ENCODE measurements around the gene SLC43A3.

Gene SLC43A3

GRCh38 chr11:57426929-57427726 is at the start of gene SLC43A3:
Gene SLC43A3, minus strand, starts transcription at chr11:57427121. Its CDS starts 949 bp downstream, at chr11:57426172.
- Mint-ChIP-seq H3K27me3 (no peaks in the 10 kb centered on the region), H3K27ac (peak within 1 kb of the TSS; percentile 97), H3K9me3 (no peaks in the 10 kb centered on the region), H3K4me1 (peaks cover 37% of the 10 kb centered on the region), H3K36me3 (peaks cover 31% of the 10 kb centered on the region), H3K4me3 (peak within 1 kb of the TSS; percentile 98)

DNA sequence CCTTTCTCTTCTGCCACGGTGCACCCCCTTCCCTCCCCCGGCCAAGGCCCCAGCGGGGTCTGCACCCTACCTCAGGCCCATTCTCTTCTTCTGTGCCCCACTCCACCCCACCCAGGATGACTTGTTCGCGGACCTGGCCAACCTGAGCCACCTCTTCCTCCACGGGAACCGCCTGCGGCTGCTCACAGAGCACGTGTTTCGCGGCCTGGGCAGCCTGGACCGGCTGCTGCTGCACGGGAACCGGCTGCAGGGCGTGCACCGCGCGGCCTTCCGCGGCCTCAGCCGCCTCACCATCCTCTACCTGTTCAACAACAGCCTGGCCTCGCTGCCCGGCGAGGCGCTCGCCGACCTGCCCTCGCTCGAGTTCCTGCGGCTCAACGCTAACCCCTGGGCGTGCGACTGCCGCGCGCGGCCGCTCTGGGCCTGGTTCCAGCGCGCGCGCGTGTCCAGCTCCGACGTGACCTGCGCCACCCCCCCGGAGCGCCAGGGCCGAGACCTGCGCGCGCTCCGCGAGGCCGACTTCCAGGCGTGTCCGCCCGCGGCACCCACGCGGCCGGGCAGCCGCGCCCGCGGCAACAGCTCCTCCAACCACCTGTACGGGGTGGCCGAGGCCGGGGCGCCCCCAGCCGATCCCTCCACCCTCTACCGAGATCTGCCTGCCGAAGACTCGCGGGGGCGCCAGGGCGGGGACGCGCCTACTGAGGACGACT is 49.3 kb upstream of the SLC43A3 start:
- no peaks in the 10 kb centered on the region for H3K27me3 Mint-ChIP-seq
- peak overlapping the region; percentile 62 for H3K4me3 Mint-ChIP-seq
- no peaks in the 10 kb centered on the region for H3K9me3 Mint-ChIP-seq
- no peaks in the 10 kb centered on the region for H3K36me3 Mint-ChIP-seq
- H3K4me1 Mint-ChIP-seq: peaks cover 38% of the 10 kb centered on the region
- no peak overlapping the region for H3K27ac Mint-ChIP-seq

DNA sequence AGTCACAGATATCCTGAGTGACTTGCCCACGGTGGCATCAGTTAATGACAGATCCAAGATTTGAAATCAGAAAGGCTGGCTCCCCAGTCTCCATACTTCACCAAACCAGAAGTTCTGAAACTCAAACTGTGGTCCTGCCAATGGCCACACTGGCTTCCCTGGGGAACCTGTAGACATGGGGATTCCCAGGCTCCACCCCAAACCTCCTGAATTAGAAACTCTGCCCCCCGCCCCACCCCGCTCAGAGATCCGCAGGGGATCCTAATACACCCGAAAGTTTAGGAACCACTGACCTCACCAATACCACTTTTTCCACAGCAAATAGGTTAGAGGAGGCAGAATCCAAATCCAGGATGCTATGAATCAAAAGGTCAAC is 48.7 kb upstream of the SLC43A3 start:
- H3K36me3 Mint-ChIP-seq: no peaks in the 10 kb centered on the region
- peak overlapping the region; percentile 62 for H3K4me3 Mint-ChIP-seq
- H3K9me3 Mint-ChIP-seq: no peaks in the 10 kb centered on the region
- peaks cover 38% of the 10 kb centered on the region for H3K4me1 Mint-ChIP-seq
- no peak overlapping the region for H3K27ac Mint-ChIP-seq
- H3K27me3 Mint-ChIP-seq: no peaks in the 10 kb centered on the region

DNA sequence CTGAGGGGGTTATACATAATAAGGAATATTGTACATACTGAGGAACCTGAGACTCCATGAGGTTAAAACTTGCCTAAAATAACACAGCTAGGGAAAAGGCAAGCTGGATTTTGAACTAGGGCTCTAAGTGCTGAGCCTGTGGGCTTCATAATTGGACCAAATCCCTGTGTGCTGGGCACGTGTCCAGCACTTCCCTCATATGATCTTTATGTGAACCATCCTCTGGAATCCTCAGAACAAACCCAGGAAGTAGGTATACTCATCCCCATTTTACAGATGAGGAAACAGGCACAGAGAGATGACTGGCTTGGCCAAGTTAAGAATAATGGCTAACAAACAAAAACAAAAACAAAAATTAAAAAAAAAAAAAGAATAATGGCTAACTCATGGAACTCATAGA is 48.3 kb upstream of the SLC43A3 start:
- Mint-ChIP-seq H3K4me3 (peak overlapping the region; percentile 62), H3K4me1 (peaks cover 36% of the 10 kb centered on the region), H3K9me3 (no peaks in the 10 kb centered on the region), H3K36me3 (no peaks in the 10 kb centered on the region), H3K27ac (no peak overlapping the region), H3K27me3 (no peaks in the 10 kb centered on the region)

DNA sequence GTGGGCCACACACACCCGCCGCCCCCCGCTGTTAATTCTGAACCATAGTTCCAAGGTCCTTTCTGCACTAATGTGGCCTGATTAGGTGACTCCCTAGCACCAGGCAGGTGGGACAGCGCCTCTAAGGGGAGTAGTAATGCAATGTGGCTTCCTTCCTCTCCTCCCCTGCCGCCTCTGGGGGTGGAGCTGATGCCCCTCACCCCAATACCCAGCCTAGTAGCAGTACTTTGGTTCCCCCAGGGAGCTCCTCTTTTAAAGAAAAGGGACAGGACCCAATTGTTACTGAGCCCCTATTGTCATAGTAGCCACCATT is 47.8 kb upstream of the SLC43A3 start:
- Mint-ChIP-seq H3K4me1 (peaks cover 33% of the 10 kb centered on the region), H3K4me3 (peak overlapping the region; percentile 36), H3K36me3 (no peaks in the 10 kb centered on the region), H3K9me3 (no peaks in the 10 kb centered on the region), H3K27ac (no peak overlapping the region), H3K27me3 (no peaks in the 10 kb centered on the region)

DNA sequence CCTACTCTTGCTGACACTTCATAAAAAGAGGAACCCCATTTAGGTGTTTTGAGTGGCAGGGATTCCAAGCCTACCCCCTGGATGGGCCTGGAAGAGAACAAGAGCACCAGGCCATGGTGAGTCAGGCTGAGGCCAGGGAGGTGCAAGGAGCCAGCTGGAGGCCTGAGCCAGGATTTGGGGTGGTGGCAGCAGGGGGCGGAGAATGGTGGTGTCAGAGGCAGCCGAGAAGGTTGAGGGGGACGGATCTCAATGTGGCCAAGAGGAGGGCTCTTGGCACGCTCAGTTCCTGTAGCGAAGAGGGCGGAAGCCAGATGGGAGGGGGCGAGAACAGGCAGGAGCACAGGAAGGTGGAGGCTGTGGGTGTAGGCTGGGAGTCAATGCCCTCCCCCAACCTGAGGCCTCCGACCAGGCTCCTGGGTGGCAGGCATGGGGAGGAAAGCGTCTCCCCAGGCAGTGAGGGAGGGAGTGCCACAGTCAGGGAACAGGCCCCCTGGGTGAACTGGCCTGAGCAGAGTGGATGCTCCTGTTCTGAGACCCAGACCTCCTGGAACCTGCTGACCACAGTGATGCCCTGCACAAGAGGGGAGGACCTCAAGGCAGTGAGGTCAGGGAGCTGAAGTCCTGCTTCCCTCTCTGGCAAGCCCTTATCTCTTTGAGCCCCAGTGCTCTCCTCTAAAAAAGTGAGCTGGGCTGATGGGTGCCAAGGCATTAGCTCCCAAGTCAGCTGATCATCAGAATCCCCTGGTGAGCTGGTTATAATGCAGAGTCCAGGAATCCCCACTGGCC is 47.3 kb upstream of the SLC43A3 start:
- Mint-ChIP-seq H3K27ac (peak overlapping the region; percentile 92), H3K27me3 (no peaks in the 10 kb centered on the region), H3K9me3 (no peaks in the 10 kb centered on the region), H3K4me1 (peaks cover 29% of the 10 kb centered on the region), H3K4me3 (peak overlapping the region; percentile 59), H3K36me3 (no peaks in the 10 kb centered on the region)

DNA sequence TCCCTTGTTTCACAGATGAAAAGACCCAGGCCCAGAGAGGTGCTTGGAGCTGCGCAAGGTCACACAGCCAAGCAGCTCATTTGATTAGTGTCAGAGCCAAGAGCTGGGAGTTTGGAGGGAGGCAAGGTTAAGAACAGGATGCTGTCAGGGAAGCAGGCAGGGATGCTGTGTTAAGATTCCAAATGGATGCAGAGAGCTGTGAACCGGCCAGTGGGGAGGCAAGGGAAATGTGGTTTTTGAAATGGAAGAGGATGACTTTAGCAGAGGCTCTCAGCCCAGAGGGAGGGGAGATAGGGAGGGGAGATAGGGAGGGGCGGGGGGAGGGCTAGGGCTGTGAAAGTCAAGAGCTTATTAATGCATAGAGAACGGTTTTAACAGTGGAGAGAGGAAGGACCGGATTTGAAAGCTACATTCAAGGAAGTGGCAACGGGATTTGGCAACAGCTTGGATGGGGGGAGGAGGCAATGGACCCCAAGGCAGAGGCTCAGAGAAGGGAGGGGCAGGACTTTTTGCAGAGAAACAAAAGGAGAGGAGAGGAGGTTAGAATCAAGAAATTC is 46.4 kb upstream of the SLC43A3 start:
- no peaks in the 10 kb centered on the region for H3K36me3 Mint-ChIP-seq
- H3K4me3 Mint-ChIP-seq: peak overlapping the region; percentile 56
- no peaks in the 10 kb centered on the region for H3K9me3 Mint-ChIP-seq
- H3K27me3 Mint-ChIP-seq: no peaks in the 10 kb centered on the region
- H3K4me1 Mint-ChIP-seq: peaks cover 29% of the 10 kb centered on the region
- H3K27ac Mint-ChIP-seq: no peak overlapping the region

- no peaks in the 10 kb centered on the region for H3K27me3 Mint-ChIP-seq
- H3K4me1 Mint-ChIP-seq: peaks cover 29% of the 10 kb centered on the region
- H3K9me3 Mint-ChIP-seq: no peaks in the 10 kb centered on the region
- H3K4me3 Mint-ChIP-seq: no peak overlapping the region
- H3K27ac Mint-ChIP-seq: no peak overlapping the region
- no peaks in the 10 kb centered on the region for H3K36me3 Mint-ChIP-seq
Observed at GRCh38 chr11:57471496-57471895, 44.6 kb upstream of the SLC43A3 start.

DNA sequence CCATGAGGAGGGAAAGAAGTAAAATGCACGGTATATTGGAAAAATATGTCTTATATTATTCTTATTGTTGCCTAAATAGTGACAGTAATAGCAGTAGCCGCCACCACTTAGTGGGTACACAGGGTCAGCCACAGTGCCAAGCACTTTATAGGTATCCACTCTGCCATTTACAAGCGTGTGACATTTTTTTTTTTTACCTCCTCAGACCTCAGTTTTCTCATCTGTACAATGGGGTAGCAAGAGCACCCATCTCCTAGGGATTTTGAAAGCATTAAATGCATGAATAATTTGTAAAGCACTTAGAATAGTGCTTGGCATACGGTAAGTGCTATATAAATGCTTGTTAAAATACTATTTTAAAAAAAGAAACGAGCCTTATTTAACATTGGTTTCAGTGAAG is 42.3 kb upstream of the SLC43A3 start:
- Mint-ChIP-seq H3K27me3 (no peaks in the 10 kb centered on the region), H3K9me3 (no peaks in the 10 kb centered on the region), H3K27ac (no peak overlapping the region), H3K4me3 (no peak overlapping the region), H3K36me3 (no peaks in the 10 kb centered on the region), H3K4me1 (peaks cover 13% of the 10 kb centered on the region)

- no peaks in the 10 kb centered on the region for H3K36me3 Mint-ChIP-seq
Observed at GRCh38 chr11:57468276-57468675, 41.4 kb upstream of the SLC43A3 start.

DNA sequence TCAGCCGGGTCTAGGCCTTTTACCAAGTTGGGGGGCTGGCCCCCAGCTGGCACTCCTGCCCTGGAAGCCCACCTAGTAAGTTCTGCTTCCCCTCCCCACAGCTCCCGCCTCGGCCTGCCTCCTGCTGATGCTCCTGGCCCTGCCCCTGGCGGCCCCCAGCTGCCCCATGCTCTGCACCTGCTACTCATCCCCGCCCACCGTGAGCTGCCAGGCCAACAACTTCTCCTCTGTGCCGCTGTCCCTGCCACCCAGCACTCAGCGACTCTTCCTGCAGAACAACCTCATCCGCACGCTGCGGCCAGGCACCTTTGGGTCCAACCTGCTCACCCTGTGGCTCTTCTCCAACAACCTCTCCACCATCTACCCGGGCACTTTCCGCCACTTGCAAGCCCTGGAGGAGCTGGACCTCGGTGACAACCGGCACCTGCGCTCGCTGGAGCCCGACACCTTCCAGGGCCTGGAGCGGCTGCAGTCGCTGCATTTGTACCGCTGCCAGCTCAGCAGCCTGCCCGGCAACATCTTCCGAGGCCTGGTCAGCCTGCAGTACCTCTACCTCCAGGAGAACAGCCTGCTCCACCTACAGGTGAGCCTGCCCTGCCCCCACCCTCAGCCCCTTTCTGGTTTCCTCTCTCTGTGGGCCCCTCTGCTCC is 40.7 kb upstream of the SLC43A3 start:
- Mint-ChIP-seq H3K9me3 (no peaks in the 10 kb centered on the region), H3K4me3 (no peak overlapping the region), H3K4me1 (no peaks in the 10 kb centered on the region), H3K36me3 (no peaks in the 10 kb centered on the region), H3K27ac (no peak overlapping the region), H3K27me3 (peaks cover 1% of the 10 kb centered on the region)

More at GRCh38 chr11:57468276-57468675, 41.4 kb upstream of the SLC43A3 start:
- H3K9me3 Mint-ChIP-seq: no peaks in the 10 kb centered on the region
- H3K4me1 Mint-ChIP-seq: peaks cover 3% of the 10 kb centered on the region
- H3K4me3 Mint-ChIP-seq: no peak overlapping the region
- H3K27me3 Mint-ChIP-seq: no peaks in the 10 kb centered on the region
- H3K27ac Mint-ChIP-seq: no peak overlapping the region

DNA sequence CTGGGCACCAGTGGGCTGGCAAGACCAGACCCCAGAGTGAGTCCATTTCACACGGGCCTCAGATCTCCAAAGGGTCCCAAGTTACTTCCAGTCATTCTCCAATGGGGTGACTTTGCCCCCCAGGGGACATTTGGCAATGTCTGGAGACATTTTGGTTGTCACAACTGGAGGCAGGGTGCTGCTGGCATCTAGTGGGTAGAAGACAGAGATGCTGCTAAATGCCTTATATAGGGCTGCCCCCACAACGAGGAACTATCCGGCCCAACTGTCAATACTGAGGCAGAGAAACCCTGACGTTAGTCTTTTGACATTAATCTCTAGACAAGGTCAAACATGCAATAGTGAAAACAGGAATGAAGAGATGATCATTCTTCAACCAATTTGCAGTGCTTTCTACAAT is 39.8 kb upstream of the SLC43A3 start:
- H3K9me3 Mint-ChIP-seq: no peaks in the 10 kb centered on the region
- no peaks in the 10 kb centered on the region for H3K4me1 Mint-ChIP-seq
- H3K36me3 Mint-ChIP-seq: no peaks in the 10 kb centered on the region
- H3K27me3 Mint-ChIP-seq: peaks cover 2% of the 10 kb centered on the region
- no peak overlapping the region for H3K27ac Mint-ChIP-seq
- no peak overlapping the region for H3K4me3 Mint-ChIP-seq

DNA sequence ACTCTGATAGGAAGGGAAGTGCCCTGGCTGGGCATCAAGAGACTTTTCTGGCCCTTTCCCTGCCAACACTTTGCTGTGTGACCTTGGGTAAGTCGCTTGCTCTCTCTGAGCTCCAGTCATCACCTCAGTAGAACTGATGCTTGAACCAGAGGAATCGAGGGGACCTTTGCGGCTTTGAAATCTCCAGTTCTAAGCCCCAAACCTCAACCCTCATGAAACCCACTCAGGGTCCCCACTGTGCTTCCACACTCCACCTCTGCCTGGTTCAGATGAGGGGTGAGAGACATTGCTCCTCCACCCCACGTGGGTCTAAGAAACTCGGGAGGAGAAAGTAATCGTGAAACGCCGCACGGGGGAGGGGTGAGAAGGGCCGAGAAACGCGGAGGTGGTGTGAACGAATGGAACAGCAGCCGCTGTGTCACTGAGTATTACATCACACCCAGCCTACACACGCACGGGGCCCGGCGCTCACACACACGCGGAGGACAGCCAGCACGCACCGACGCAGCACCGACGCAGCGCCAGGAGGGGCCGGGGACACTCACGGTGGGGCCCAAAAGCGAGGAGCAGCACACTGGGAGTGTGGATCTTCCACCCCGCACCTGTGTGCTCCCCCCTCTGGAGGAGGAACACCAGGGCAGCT is 37.7 kb upstream of the SLC43A3 start:
- H3K4me1 Mint-ChIP-seq: peaks cover 5% of the 10 kb centered on the region
- H3K9me3 Mint-ChIP-seq: no peaks in the 10 kb centered on the region
- peaks cover 8% of the 10 kb centered on the region for H3K27me3 Mint-ChIP-seq
- no peaks in the 10 kb centered on the region for H3K36me3 Mint-ChIP-seq
- no peak overlapping the region for H3K4me3 Mint-ChIP-seq
- H3K27ac Mint-ChIP-seq: no peak overlapping the region

- no peak overlapping the region for H3K4me3 Mint-ChIP-seq
- no peaks in the 10 kb centered on the region for H3K36me3 Mint-ChIP-seq
- no peak overlapping the region for H3K27ac Mint-ChIP-seq
- H3K27me3 Mint-ChIP-seq: peaks cover 11% of the 10 kb centered on the region
- H3K9me3 Mint-ChIP-seq: no peaks in the 10 kb centered on the region
- H3K4me1 Mint-ChIP-seq: peaks cover 10% of the 10 kb centered on the region
Observed at GRCh38 chr11:57463671-57464538, 37.0 kb upstream of the SLC43A3 start.

Data from activated naive CD4-positive, alpha-beta T cell treated with anti-CD3 and anti-CD28 coated beads, Interleukin-2, amount 50 U/mL, for 24 hours (primary cell).